GM12878 (cell line): Measurements from ENCODE around the gene STMP1.

ENCODE experiments used
- NR2C1 ChIP-seq: fragments of 450-650 bp; IDR thresholded peaks from 2 replicates; pipeline ENCODE4 v1.6.1; 2017; ENCODE audit warnings: antibody characterized with exemption, mild to moderate bottlenecking, moderate library complexity
- POLR2A ChIP-seq: IDR thresholded peaks from 2 replicates; pipeline ENCODE4 v1.6.1; 2011; ENCODE audit warnings: low read depth, mild to moderate bottlenecking, low read length
- POLR2AphosphoS2 ChIP-seq: IDR thresholded peaks from 2 replicates; pipeline ENCODE4 v1.6.1; 2011; ENCODE audit warnings: low read depth, mild to moderate bottlenecking, low read length, improper control_type of control experiment, moderate library complexity
- TF ChIP-seq, protein P1 (sequence below), 3 experiments: IDR thresholded peaks in 2 of 3; conservative IDR thresholded peaks in 1 of 3; 2 replicates each; pipeline ENCODE4 v1.5.1; 2011; ENCODE audit warnings: low read depth in 3 of 3, low read length in 3 of 3, mild to moderate bottlenecking in 3 of 3, control low read depth in 2 of 3, moderate library complexity in 2 of 3, inconsistent platforms in 1 of 3, mixed read lengths in 1 of 3; ENCODE audit not compliant: control insufficient read depth in 2 of 3, insufficient read depth in 1 of 3; ENCODE audit errors: extremely low read depth in 1 of 3
- TF ChIP-seq, protein P2 (sequence below): fragments of 450-650 bp; IDR thresholded peaks from 2 replicates; pipeline ENCODE4 v1.6.1; 2016; ENCODE audit warnings: mild to moderate bottlenecking

DNA sequence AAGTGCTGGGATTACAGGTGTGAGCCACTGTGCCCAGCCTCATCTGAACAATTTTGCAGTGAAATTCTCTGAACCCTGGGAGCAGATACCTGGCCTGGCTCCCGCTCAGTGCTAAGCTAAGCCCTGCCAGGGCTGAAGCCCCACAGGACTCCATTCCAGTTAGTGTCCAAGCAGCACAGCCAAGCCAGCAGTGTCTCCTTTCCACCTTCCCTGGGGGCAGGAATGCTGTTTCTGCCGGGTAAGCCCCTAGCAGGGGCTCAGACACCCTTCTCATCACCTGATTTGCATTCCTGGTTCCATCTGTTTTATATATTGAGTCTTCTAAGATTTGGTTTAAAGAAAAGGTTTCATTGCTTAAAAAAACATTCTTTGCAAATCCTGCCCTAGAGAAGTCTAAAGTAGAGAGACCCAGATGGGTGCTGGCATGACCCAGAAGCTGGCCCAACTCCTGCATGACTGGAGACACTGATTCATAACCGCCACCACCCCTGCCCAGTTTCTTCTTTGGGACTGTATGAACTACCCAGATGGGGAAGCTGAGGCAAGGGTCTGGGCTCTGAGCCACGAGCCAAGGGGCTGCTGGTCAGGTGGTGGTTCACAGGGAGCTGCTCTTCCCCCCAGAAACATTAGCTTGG, 51.6 kb downstream of the STMP1 start:
- TF ChIP-seq POLR2AphosphoS2 (no peak), NR2C1 (no peak), POLR2A (no peak)
- TF ChIP-seq, protein P1, sequence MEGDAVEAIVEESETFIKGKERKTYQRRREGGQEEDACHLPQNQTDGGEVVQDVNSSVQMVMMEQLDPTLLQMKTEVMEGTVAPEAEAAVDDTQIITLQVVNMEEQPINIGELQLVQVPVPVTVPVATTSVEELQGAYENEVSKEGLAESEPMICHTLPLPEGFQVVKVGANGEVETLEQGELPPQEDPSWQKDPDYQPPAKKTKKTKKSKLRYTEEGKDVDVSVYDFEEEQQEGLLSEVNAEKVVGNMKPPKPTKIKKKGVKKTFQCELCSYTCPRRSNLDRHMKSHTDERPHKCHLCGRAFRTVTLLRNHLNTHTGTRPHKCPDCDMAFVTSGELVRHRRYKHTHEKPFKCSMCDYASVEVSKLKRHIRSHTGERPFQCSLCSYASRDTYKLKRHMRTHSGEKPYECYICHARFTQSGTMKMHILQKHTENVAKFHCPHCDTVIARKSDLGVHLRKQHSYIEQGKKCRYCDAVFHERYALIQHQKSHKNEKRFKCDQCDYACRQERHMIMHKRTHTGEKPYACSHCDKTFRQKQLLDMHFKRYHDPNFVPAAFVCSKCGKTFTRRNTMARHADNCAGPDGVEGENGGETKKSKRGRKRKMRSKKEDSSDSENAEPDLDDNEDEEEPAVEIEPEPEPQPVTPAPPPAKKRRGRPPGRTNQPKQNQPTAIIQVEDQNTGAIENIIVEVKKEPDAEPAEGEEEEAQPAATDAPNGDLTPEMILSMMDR (IDR thresholded peaks at IDR 0.05 in 2 of 3, conservative IDR thresholded peaks at IDR 0.05 in 1 of 3; ENCODE audit: control insufficient read depth in 2 of 3, extremely low read depth in 1 of 3, insufficient read depth in 1 of 3, low read depth in 3 of 3, low read length in 3 of 3): no peak
- TF ChIP-seq, protein P2, sequence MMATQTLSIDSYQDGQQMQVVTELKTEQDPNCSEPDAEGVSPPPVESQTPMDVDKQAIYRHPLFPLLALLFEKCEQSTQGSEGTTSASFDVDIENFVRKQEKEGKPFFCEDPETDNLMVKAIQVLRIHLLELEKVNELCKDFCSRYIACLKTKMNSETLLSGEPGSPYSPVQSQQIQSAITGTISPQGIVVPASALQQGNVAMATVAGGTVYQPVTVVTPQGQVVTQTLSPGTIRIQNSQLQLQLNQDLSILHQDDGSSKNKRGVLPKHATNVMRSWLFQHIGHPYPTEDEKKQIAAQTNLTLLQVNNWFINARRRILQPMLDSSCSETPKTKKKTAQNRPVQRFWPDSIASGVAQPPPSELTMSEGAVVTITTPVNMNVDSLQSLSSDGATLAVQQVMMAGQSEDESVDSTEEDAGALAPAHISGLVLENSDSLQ: no peak
